GM19035 (cell line): ENCODE data around the gene MLLT1.

Source experiments
- ATAC-seq: cut with Tn5 transposase; IDR thresholded peaks from one replicate; pipeline ENCODE4 v1.9.1; 2021; ENCODE audit not compliant: unreplicated experiment

The MLLT1 gene

DNA sequence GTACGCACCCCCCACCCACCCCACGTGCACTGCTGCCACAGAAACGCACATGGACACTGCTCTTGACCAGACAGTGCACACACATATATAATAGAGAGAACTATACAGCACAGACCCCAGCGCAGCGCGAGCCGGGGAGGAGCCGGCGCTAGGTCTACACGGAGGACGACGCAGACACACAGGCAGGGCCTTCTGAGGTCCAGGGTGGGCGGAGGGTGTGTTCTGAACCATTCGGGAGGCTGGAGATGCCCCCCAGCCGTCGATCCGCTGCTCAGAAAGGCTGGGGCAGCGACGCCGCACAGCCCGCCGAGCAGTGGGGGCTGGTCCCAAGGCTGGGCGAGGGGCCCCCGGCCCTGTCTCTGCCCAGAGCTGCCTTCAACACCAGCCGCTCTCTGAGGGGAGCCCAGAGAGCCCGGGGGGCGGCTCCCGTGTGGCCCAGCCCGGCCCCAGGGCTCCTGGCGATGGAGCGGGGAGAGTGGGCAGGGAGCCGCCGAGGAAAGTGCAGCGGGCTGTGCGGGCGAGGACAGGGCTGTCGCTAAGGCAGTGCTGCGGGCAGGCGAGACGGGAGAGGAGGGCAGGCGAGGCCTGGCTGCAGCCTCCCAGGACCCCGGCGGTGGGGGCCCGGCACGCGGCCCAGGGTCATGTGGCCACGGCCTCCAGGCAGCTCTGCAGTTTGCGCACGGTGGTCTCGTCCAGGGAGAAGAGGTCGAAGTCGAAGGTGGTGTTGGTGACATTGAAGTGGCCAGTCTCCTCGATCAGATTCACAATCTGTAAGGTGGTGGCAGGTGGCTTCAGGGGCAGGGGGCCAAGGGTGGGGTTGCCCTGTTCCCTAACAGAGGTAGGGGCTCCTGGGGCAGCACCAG, 67.1 kb downstream of the MLLT1 start:
- ATAC-seq, result no peak

- no peak for ATAC-seq
These were observed 68.0 kb downstream of the MLLT1 start for GRCh38 chr19:6211632-6212402.

DNA sequence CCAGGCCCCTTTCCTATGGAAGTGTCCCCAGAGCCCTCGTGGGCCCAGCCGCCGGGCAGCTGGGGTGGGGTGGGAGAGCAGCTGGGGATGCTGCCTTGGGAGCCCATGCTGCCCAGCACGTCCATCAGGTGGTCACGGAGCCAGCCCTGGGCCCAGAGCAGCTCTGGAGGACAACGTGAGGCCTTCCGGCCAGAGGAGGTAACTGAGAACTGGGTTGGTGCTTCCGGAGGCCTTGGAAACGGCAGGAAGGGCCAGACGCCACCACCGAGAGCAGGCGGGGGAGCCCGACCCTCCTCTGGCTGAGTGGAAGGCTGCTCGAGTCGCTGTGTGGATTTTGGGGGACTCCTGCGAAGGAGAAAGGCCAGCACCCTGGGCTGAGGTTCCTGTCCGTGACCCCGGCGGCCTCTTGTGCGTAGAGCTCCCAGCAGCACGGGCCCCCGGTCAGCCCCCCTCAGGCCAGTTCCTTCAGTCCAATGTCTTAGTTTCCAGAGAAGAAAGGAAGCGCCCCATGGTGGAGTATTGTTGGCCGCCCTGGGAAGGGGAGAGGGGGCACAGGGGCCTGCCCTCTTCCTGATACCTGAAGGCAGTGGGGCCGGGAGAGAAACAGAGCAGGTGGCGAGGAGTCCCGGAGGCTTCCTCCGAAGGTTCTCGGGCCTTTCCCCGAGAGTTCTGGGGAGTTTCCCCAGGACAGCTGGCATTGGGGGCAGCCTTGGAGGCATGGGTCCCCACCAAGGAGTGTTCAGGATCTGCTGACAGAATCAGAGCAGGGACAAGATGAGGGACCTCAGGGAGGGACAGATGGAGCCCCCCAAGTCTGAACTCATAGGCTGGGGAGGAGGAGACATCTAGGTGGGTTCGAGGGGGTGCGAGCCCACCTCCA, 68.8 kb downstream of the MLLT1 start:
- ATAC-seq, result no peak

- no peak for ATAC-seq
These were observed 69.7 kb downstream of the MLLT1 start for GRCh38 chr19:6210091-6210490.

DNA sequence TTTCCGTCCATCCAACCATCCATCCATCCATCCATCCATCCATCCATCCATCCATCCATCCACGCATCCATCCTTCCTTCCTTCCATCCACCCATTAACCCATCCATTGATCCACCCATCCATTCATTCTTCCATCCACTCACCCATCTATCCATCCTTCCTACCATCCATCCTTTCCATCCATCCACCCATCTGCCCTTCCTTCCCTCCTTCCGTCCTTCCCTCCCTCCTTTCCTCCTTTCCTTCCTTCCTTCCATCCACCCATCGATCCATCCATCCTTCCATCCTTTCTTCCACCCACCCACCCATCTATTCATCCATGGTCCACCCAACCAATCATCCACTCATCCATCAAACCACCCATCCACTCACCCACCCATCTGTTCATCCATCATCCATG, 70.1 kb downstream of the MLLT1 start:
- no peak for ATAC-seq

- ATAC-seq, result no peak
These were observed 70.5 kb downstream of the MLLT1 start for GRCh38 chr19:6209233-6209632.

DNA sequence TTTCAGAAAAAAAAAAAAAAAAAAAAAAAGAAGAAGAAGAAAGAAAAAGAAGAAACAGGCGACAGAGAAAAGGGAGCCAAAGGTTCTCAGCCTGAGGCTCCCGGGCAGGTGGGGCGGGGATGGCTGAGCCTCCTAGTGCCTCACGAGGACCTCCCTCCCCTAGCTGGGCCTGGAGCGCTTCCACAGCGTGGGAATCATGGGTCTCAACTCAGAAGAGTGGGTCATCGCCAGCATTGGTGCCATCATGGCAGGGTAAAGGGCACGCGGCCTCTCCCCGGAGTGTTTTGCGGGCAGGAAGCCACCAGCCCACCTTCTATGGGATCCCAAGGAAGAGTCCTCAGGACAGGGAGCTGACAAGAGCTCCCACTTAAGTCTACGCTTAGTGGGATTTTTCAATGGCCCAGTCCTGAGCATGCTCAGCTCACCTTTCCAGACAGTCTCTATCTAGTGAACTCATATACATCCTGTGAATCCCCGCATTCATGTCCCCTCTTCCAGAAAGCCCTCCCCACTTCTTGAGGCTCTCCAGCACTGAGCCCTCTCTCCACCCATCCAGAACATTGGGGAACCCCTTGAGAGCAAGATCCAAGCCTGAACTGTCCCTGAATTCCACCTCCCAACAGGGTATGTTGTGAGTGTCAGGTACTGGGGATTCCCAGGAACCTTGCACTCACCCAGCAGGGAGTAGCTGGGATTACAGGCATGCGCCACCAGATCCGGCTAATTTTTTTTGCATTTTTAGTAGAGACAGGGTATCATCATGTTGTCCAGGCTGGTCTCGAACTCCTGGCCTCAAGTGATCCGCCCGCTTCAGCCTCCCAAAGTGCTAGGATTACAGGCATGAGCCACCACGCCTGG, 74.7 kb downstream of the MLLT1 start:
- ATAC-seq, result no peak

DNA sequence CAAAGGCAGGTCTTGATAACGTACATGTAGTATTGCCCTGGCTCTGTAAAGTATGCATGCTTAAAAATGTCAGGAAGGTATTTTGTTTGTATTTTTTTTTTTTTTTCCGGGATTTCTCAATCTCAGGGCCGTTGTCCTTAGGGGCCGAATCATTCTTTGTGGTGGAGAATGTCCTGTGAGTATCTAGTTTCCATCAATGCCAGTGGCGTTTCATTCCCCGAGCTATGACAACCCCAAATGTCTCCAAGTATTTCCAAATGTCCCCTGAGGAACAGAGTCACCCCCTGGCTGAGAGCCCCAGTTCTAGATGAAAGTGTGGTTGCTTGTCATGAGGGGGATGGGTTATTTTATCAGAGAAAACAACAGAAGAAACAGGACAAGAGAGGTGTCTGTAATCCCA, 75.6 kb downstream of the MLLT1 start:
- ATAC-seq, result no peak

DNA sequence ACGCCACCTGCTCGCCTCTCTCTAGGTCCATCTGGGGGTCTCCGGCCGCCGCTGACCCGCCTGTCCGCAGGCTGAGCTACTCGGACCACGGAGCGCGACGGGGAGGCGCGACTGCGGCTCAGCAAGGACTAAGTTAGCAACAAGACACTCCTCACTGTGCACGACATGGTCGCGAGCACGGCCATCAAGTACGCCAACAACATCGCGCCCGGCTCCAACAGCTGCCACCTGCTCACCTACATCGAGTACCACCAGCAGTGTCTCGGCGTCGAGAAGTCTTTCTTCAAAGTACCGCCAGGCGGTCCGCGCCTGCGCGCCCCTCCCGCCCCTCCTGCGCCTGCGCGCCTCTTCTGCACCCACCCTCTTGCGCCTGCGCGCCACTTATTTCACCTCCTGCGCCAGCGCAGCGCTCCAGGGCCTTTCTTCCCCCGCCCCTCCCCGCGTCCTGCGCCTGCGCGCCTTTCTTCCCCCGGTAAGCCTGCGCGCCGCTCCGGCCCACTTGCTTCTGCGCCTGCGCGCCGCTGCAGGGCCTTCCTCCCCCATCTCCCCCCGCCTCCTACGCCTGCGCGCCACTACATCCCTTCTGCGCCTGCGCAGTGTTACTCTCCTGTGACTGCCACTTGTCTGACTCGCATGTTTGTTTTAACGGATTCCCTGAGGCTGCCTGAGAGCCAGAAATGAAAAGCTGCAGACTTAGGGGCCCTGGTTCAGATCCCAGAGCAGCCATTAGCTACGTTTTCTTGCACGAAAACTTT, 80.4 kb downstream of the MLLT1 start:
- peak; percentile 76 for ATAC-seq

- ATAC-seq, result peak; percentile 4
These were observed 80.9 kb downstream of the MLLT1 start for GRCh38 chr19:6198896-6199239.

- ATAC-seq, result no peak
These were observed 83.4 kb downstream of the MLLT1 start for GRCh38 chr19:6196361-6196760.

GRCh38 chr19:6188811-6189210, 91.0 kb downstream of the MLLT1 start:
- no peak for ATAC-seq

DNA sequence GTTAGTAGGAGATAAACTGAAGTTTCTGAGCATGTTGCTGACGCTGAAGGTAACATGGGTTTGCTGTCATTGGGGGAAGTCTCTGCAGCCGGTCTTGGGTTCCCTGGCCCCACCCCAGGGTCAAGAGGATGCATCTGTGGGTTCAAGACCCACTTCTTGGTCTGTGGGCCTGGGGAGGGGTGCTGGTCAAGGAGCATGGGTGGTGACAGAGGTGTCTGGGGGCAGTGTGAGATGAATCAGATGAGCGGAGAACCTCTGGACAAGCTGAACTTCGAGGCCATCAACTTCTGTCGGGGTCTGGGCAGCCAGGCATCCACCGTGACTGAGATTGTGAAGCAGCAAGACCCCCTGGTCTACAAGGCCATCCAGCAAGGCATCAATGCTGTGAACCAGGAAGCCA, 92.4 kb downstream of the MLLT1 start:
- ATAC-seq, result no peak

DNA sequence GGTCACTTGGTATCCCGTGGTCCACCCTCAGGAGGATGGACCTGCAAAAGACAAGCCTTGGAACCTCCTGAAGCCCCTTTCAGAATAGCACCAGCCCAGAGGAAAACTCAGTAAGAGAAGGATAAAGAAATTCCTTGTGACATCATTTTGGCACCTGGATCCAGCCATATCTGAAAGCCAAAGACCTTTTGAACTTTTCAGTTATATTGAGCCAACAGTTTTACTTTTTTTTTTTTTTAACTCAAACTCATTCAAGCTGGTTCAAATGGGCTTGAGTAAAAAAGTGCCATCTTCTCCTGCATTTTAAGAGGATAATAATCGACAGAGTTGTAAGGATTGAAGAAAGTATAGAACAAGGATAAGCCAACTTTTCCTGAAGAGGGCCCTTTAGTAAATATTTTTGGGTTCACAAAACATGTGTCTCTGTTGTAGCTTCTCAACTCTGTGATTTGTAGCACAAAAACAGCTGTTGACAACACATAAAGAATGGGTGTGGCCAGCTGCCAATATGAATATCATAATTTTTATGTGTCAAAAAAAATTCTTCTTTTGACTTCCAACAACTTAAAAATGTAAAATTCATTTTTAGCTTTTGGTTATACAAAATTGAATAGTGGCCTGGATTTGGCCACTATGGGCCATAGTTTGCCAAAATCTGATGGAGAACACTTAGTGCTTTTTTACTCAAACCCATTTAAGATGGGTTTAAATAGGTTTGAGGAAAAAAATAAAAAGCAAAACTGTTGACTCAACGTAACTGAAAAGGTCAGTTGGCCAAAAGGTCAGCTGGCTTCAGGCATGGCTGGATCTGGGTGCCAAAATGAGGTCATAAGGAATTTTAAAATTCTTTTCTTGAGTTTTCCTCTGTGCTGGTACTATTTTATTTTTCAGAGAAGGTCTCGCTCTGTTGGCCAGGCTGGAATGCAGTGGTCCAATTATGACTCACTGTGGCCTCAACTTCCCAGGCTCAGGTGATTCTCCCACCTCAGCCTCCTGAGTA, 93.6 kb downstream of the MLLT1 start:
- no peak for ATAC-seq

DNA sequence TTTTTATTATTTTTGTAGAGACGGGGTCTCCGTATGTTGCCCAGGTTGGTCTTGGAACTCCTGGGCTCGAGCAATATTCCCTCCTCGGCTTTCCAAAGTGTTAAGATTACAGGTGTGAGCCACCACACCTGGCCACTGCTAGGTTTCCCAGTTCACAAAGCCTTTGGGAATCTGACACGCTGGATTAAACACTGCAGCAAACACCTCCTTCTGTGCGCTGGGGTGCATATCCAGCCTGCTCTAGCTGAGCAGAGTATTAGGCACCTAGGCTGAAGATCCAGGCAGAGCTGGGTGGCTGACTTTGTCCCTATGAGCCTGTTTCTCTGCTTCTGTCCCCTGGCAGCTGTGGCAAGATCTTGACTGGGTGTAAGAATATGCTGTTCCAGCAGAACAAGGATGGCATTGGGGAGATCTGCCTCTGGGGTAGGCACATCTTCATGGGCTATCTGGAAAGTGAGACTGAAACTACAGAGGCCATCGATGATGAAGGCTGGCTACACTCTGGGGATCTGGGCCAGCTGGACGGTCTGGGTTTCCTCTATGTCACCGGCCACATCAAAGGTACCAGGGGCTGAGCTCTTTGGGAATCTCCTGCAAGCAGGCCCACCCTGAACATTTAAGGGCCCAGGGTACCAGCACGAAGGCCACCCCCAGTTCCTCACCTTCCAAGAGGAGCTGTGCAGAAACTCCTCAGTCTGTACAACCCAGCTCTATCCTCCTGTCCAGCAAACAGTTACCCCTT, 94.5 kb downstream of the MLLT1 start:
- ATAC-seq, result no peak

DNA sequence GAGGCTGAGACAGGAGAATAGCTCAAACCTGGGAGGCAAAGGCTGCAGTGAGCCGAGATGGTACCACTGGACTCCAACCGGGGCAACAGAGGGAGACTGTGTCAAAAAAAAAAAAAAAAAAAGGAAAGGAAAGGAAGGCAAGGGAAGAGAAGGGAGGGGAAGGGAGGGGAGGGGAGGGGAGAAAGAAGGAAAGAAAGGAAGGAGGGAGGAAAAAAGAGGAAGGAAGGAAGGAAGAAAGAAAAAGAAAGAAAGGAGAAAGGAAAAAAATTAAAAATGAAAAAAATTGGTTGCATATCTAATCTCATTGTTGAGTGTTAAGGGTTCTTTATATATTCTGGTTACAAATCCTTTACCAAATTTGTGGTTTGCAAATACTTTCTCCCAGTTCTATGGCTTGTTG, 98.7 kb downstream of the MLLT1 start:
- ATAC-seq, result no peak

- ATAC-seq, result no peak
These were observed 106.6 kb downstream of the MLLT1 start for GRCh38 chr19:6173190-6173589.
